ENCODE results near the gene KCNG2.

DNA sequence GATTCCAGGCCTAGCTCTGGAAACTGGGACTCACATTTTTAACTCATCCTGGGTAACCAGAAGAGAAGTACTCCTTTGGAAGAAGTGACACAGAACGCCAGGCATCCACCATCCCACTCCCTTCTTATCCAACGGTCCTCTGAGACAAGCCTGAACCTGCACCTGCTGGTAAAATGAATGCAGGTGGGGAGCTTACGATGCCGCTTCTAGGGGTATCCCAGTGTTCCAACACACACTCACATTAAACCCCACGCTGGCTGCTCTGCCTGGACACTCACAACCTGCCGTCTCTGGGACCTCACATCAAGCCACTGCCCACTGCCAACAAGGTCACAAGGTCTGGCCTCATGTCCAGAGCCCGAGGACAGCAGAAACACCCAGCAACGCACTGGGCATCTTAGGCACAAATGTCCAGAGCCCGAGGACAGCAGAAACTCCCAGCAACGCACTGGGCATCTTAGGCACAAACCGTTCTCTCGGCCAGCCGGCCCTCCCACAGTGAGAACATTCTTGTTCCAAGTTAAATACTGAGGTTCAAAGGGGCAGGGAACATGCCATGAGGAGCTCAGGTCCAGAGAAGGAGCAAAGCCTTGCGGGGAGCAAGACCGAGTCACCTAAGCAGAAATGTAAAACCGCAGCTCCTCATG lies 143.9 kb downstream of the KCNG2 start:
- TF ChIP-seq, protein P1, sequence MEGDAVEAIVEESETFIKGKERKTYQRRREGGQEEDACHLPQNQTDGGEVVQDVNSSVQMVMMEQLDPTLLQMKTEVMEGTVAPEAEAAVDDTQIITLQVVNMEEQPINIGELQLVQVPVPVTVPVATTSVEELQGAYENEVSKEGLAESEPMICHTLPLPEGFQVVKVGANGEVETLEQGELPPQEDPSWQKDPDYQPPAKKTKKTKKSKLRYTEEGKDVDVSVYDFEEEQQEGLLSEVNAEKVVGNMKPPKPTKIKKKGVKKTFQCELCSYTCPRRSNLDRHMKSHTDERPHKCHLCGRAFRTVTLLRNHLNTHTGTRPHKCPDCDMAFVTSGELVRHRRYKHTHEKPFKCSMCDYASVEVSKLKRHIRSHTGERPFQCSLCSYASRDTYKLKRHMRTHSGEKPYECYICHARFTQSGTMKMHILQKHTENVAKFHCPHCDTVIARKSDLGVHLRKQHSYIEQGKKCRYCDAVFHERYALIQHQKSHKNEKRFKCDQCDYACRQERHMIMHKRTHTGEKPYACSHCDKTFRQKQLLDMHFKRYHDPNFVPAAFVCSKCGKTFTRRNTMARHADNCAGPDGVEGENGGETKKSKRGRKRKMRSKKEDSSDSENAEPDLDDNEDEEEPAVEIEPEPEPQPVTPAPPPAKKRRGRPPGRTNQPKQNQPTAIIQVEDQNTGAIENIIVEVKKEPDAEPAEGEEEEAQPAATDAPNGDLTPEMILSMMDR (IDR thresholded peaks at IDR 0.05): no peak
- no peak for TF ChIP-seq POLR2A (IDR thresholded peaks at IDR 0.05; ENCODE audit: low read depth)
- TF ChIP-seq POLR2AphosphoS5 (IDR thresholded peaks at IDR 0.05): no peak
- TF ChIP-seq EP300 (IDR thresholded peaks at IDR 0.05): no peak
